ENCODE results near the gene INSM1.
A peak's percentile ranks its signal among the peaks of the same experiment; 100 is the strongest.

GRCh38 chr20:20369250-20370093 lies 1.6 kb downstream of the INSM1 start:
- TF ChIP-seq EZH2phosphoT487 (IDR thresholded peaks at IDR 0.05; ENCODE audit: unreplicated experiment), result no peak
- no peak for TF ChIP-seq EZH2 (IDR thresholded peaks at IDR 0.05; ENCODE audit: low read depth, unreplicated experiment)
- TF ChIP-seq, protein P1, sequence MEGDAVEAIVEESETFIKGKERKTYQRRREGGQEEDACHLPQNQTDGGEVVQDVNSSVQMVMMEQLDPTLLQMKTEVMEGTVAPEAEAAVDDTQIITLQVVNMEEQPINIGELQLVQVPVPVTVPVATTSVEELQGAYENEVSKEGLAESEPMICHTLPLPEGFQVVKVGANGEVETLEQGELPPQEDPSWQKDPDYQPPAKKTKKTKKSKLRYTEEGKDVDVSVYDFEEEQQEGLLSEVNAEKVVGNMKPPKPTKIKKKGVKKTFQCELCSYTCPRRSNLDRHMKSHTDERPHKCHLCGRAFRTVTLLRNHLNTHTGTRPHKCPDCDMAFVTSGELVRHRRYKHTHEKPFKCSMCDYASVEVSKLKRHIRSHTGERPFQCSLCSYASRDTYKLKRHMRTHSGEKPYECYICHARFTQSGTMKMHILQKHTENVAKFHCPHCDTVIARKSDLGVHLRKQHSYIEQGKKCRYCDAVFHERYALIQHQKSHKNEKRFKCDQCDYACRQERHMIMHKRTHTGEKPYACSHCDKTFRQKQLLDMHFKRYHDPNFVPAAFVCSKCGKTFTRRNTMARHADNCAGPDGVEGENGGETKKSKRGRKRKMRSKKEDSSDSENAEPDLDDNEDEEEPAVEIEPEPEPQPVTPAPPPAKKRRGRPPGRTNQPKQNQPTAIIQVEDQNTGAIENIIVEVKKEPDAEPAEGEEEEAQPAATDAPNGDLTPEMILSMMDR (conservative IDR thresholded peaks at IDR 0.05; ENCODE audit: low read depth in 2 of 2), result peak; percentile 22 to 37; a peak in 3 of 4 replicates
- no peak for TF ChIP-seq POLR2AphosphoS5 (IDR thresholded peaks at IDR 0.05; ENCODE audit: low read depth)
- TF ChIP-seq REST (IDR thresholded peaks at IDR 0.05; ENCODE audit: unreplicated experiment), result no peak
- 0 out of 2 replicates have a peak, but pooled peaks have one; percentile 4 for TF ChIP-seq CREB1 (CRISPR knock-in tag; IDR thresholded peaks at IDR 0.05; ENCODE audit: low read depth)
- no peak for TF ChIP-seq ZNF114 (CRISPR knock-in tag; IDR thresholded peaks at IDR 0.05)

Measured in GM23338 (cell line).